Neural cell (in vitro differentiated cells): Measurements from ENCODE around the gene ZNF197. TPM values are rescaled to one million over a fixed set of nuclear protein-coding genes. Genes with fewer than 3 reads are reported as not detected.
A peak's percentile ranks its signal among the peaks of the same experiment; 100 is the strongest.

ENCODE experiments used
- H2AFZ ChIP-seq: fragments of 200-600, 300-800 bp; sonication (generic), shearing (Covaris generic); 2 replicates; pipeline ENCODE4 v1.6.0; 2014; ENCODE audit warnings: low read depth, mild to moderate bottlenecking, antibody characterized with exemption, low read length, moderate library complexity
- H3F3A ChIP-seq: fragments of 200-600 bp; shearing (Covaris generic); 2 replicates; pipeline ENCODE4 v1.6.1; 2016; ENCODE audit warnings: mild to moderate bottlenecking, moderate library complexity, mixed read lengths, antibody characterized with exemption, low read length; ENCODE audit not compliant: insufficient read depth, poor library complexity, severe bottlenecking
- H3K27ac ChIP-seq: fragments of 200-600, 300-800 bp; sonication (generic), shearing (Covaris generic); 2 replicates; pipeline ENCODE4 v1.5.1; 2014; ENCODE audit warnings: mild to moderate bottlenecking, low read length, moderate library complexity
- H3K27me3 ChIP-seq: fragments of 300-800, 200-600 bp; sonication (generic), shearing (Covaris generic); 2 replicates; pipeline ENCODE4 v1.6.0; 2014; ENCODE audit warnings: mild to moderate bottlenecking, low read depth, low read length, moderate library complexity; ENCODE audit not compliant: insufficient read depth
- H3K36me3 ChIP-seq: fragments of 300-800, 200-600 bp; sonication (generic), shearing (Covaris generic); 2 replicates; pipeline ENCODE4 v1.5.1; 2014; ENCODE audit warnings: mild to moderate bottlenecking, antibody characterized with exemption, low read length, moderate library complexity; ENCODE audit not compliant: insufficient read depth
- H3K4me2 ChIP-seq: fragments of 300-800, 200-600 bp; sonication (generic), shearing (Covaris generic); 2 replicates; pipeline ENCODE4 v1.6.0; 2014; ENCODE audit warnings: mild to moderate bottlenecking, low read length
- H3K4me3 ChIP-seq: fragments of 300-800, 200-600 bp; sonication (generic), shearing (Covaris generic); 2 replicates; pipeline ENCODE4 v1.5.1; 2014; ENCODE audit warnings: mild to moderate bottlenecking, low read length, moderate library complexity
- H3K79me2 ChIP-seq: fragments of 200-600 bp; shearing (Covaris generic); replicated peaks from 2 replicates; pipeline ENCODE4 v1.6.0; 2014; ENCODE audit warnings: mild to moderate bottlenecking, low read length, moderate library complexity; ENCODE audit not compliant: insufficient read depth
- H3K9ac ChIP-seq: fragments of 300-800, 200-600 bp; sonication (generic), shearing (Covaris generic); 2 replicates; pipeline ENCODE4 v1.6.1; 2016; ENCODE audit warnings: mild to moderate bottlenecking, low read length, mixed read lengths
- H3K9me2 ChIP-seq: fragments of 200-600 bp; shearing (Covaris generic); 2 replicates; pipeline ENCODE4 v1.6.1; 2016; ENCODE audit warnings: mild to moderate bottlenecking, low read length, mixed read lengths; ENCODE audit not compliant: insufficient read depth
- H3K9me3 ChIP-seq: fragments of 200-600, 300-800 bp; sonication (generic), shearing (Covaris generic); 2 replicates; pipeline ENCODE4 v1.6.1; 2016; ENCODE audit warnings: mild to moderate bottlenecking, mixed run types, low read length, moderate library complexity, mixed read lengths
- H4K20me1 ChIP-seq: fragments of 200-600 bp; shearing (Covaris generic); 2 replicates; pipeline ENCODE4 v1.6.1; 2016; ENCODE audit warnings: mild to moderate bottlenecking, mixed run types; ENCODE audit not compliant: insufficient read depth
- EP300 ChIP-seq: fragments of 450-650 bp; conservative IDR thresholded peaks from 2 replicates; pipeline ENCODE4 v1.6.1; 2014; ENCODE audit warnings: antibody characterized with exemption, mild to moderate bottlenecking, moderate library complexity; ENCODE audit not compliant: poor library complexity, severe bottlenecking
- EZH2 ChIP-seq: fragments of 200-600, 300-800 bp; shearing (Covaris generic), sonication (generic); IDR thresholded peaks from 2 replicates; pipeline ENCODE4 v1.6.1; 2014; ENCODE audit warnings: antibody characterized with exemption, low read length, borderline replicate concordance, mild to moderate bottlenecking; ENCODE audit not compliant: insufficient read depth, poor library complexity, severe bottlenecking
- MXI1 ChIP-seq: fragments of 450-650 bp; conservative IDR thresholded peaks from 2 replicates; pipeline ENCODE4 v1.6.1; 2014; ENCODE audit warnings: antibody characterized with exemption, mild to moderate bottlenecking; ENCODE audit not compliant: poor library complexity, severe bottlenecking
- POLR2AphosphoS5 ChIP-seq: IDR thresholded peaks from 2 replicates; pipeline ENCODE4 v1.6.1; 2012
- RAD21 ChIP-seq: fragments of 450-650 bp; conservative IDR thresholded peaks from 2 replicates; pipeline ENCODE4 v1.6.1; 2014; ENCODE audit warnings: antibody characterized with exemption, mild to moderate bottlenecking, moderate library complexity
- REST ChIP-seq: IDR thresholded peaks from 2 replicates; pipeline ENCODE4 v1.6.1; 2012; ENCODE audit warnings: borderline replicate concordance
- SMC3 ChIP-seq: fragments of 450-650 bp; conservative IDR thresholded peaks from 2 replicates; pipeline ENCODE4 v1.6.1; 2014; ENCODE audit warnings: antibody characterized with exemption, mild to moderate bottlenecking, moderate library complexity; ENCODE audit not compliant: poor library complexity
- TAF1 ChIP-seq: IDR thresholded peaks from 2 replicates; pipeline ENCODE4 v1.6.1; 2012; ENCODE audit warnings: low read depth
- polyA plus RNA-seq: library from polyadenylated mRNA; depleted of rRNA; stranded (reverse); fragments of >200 nt; gene quantifications from 2 replicates; pipeline ENCODE4 v1.2.3, GENCODE V29; 2014
- TF ChIP-seq, protein P1 (sequence below): fragments of 450-650 bp; IDR thresholded peaks from 2 replicates; pipeline ENCODE4 v1.5.1; 2014; ENCODE audit warnings: antibody characterized with exemption, mild to moderate bottlenecking, moderate library complexity; ENCODE audit not compliant: poor library complexity, severe bottlenecking

ZNF197 gene
- polyA plus RNA-seq, 1 donor from 2014 or later, result 64.1 TPM

DNA sequence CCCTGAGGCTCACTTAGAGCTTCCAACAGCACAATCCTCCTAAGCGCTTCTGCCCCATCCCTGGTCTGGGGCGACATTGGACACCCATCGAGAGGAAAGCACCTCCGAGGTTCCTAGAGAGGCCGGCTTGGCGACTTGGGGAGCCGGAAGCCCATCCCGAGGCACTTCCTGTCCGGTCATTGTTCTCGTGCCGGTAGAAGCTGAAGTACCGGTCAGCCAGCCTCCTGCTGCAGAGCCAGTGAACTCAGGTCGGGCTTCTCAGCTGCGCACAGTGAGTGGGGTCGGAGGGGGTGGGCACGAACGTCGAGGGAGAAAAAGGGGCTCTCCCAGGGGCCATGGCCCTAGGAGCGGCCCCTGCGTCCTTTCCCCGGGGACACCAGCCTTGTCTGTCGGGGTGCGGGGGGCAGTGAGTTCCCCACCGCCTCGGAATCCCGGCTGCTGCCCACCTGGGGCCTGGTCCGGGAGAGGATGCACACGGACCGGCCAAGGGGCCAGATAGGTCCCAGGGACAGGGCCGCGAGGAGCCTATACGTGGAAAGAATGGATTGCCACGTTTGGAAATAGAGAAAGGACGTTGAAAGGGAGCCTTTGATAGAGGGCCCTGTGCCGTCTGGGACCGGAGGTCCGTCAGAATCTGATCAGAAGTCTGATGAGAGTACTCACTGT is 23.9 kb downstream of the ZNF197 start, which contains the start of gene ZNF35:
Gene ZNF35, plus strand, starts transcription at position 169 of the 666 bp plus-strand sequence. CDS start 2,336 bp downstream, outside the sequence.
- peak within 1 kb of the TSS; percentile 71 for H2AFZ ChIP-seq
- H3K4me3 ChIP-seq, result peak within 1 kb of the TSS; percentile 86
- H3F3A ChIP-seq, result no peaks in the 10 kb centered on the region
- H3K36me3 ChIP-seq, result peaks cover 20% of the 10 kb centered on the region
- H3K4me2 ChIP-seq, result peak within 1 kb of the TSS; percentile 98
- peak; percentile 29 for TF ChIP-seq SMC3
- TF ChIP-seq MXI1, result peak; percentile 68
- peak; percentile 74 for TF ChIP-seq POLR2AphosphoS5
- TF ChIP-seq REST, result peak; percentile 68
- TF ChIP-seq, protein P1, sequence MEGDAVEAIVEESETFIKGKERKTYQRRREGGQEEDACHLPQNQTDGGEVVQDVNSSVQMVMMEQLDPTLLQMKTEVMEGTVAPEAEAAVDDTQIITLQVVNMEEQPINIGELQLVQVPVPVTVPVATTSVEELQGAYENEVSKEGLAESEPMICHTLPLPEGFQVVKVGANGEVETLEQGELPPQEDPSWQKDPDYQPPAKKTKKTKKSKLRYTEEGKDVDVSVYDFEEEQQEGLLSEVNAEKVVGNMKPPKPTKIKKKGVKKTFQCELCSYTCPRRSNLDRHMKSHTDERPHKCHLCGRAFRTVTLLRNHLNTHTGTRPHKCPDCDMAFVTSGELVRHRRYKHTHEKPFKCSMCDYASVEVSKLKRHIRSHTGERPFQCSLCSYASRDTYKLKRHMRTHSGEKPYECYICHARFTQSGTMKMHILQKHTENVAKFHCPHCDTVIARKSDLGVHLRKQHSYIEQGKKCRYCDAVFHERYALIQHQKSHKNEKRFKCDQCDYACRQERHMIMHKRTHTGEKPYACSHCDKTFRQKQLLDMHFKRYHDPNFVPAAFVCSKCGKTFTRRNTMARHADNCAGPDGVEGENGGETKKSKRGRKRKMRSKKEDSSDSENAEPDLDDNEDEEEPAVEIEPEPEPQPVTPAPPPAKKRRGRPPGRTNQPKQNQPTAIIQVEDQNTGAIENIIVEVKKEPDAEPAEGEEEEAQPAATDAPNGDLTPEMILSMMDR, result no peak
- TF ChIP-seq EP300, result no peak
- H3K9ac ChIP-seq, result peak within 1 kb of the TSS; percentile 89
- peaks cover 33% of the 10 kb centered on the region for H3K79me2 ChIP-seq
- peak within 1 kb of the TSS; percentile 77 for H3K27ac ChIP-seq
- no peaks in the 10 kb centered on the region for H3K27me3 ChIP-seq
- H4K20me1 ChIP-seq, result no peaks in the 10 kb centered on the region
- H3K9me3 ChIP-seq, result no peaks in the 10 kb centered on the region
- H3K9me2 ChIP-seq, result no peaks in the 10 kb centered on the region

- TF ChIP-seq SMC3 (no peak), EZH2 (no peak), REST (no peak), TAF1 (no peak), EP300 (no peak), RAD21 (no peak), POLR2AphosphoS5 (no peak), MXI1 (no peak)
- TF ChIP-seq, protein P1, result no peak
- no peaks in the 10 kb centered on the region for H3K27me3 ChIP-seq
- peaks cover 36% of the 10 kb centered on the region for H3K79me2 ChIP-seq
- H3K9me3 ChIP-seq, result no peaks in the 10 kb centered on the region
- no peak overlapping the region for H3K27ac ChIP-seq
- H3K9me2 ChIP-seq, result no peaks in the 10 kb centered on the region
- peaks cover 16% of the 10 kb centered on the region for H3K36me3 ChIP-seq
- peak overlapping the region; percentile 86 for H3K4me3 ChIP-seq
- no peaks in the 10 kb centered on the region for H4K20me1 ChIP-seq
- H3K9ac ChIP-seq, result peak overlapping the region; percentile 89
- no peak overlapping the region for H2AFZ ChIP-seq
- peak overlapping the region; percentile 98 for H3K4me2 ChIP-seq
- H3F3A ChIP-seq, result no peaks in the 10 kb centered on the region
These were observed 24.9 kb downstream of the ZNF197 start for GRCh38 chr3:44649709-44650108.
